ENCODE measurements around the gene ITGA6.

DNA sequence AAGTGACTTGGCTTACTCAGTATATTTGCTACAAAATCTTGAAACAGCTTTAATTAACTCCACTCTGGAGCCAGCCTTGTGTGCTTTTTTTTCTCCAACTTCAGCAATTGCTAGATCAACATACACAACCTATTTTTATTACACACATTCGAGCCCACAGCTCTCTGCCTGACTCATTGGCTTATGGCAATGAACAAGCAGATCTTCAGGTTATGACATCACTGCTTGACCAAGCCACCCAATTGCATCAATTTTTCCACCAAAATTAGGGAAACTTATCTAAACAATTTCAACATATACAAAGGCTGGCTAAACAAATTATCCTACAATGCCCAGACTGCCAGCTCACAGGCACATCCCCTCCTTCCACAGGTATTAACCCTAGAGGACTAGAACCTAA is 88.9 kb downstream of the ITGA6 start:
- no peak for TF ChIP-seq POLR2AphosphoS5 (IDR thresholded peaks at IDR 0.05; ENCODE audit: low read depth, low read length)
- TF ChIP-seq PAX5 (IDR thresholded peaks at IDR 0.05; ENCODE audit: insufficient read depth, low read length, severe bottlenecking) = no peak
- no peak for TF ChIP-seq POLR2A (IDR thresholded peaks at IDR 0.05; ENCODE audit: low read depth, low read length)
- TF ChIP-seq TAF1 (IDR thresholded peaks at IDR 0.05; ENCODE audit: low read depth, low read length) = no peak
